ENCODE measurements around the gene TNS1.

- TF ChIP-seq CTCF (conservative IDR thresholded peaks at IDR 0.05; ENCODE audit: low read length), result no peak
- no peak for TF ChIP-seq EZH2phosphoT487 (IDR thresholded peaks at IDR 0.05; ENCODE audit: borderline replicate concordance)
These were observed 211.2 kb downstream of the TNS1 start for GRCh38 chr2:217791551-217791950.

All from Loucy (cell line).